HG03354 (cell line): ENCODE results near the gene TAGLN3.
A peak's percentile ranks its signal among the peaks of the same experiment; 100 is the strongest.

Source experiments
- ATAC-seq: cut with Tn5 transposase; IDR thresholded peaks from one replicate; pipeline ENCODE4 v1.9.1; 2021; ENCODE audit warnings: mild to moderate bottlenecking; ENCODE audit not compliant: unreplicated experiment, poor library complexity, severe bottlenecking

The TAGLN3 gene

DNA sequence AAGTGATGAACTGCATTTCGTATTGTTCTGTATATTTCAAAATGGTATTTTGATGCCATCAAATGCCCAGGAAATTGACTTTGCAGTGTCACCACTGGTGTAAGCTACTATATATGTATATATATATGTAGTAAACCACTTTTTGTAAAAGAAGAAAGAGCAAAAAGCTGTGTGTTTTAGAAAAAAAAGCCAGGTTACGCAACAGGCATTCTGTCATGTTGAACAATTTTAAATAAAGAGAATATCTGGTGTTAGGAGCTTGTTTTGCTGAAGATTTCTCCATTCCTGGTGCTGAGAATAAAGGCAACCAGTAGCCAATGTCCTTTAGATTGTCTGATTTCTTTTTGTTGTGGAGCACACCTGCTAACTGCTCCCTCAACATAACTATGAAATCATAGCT, 23.6 kb upstream of the TAGLN3 start:
- ATAC-seq, result no peak

DNA sequence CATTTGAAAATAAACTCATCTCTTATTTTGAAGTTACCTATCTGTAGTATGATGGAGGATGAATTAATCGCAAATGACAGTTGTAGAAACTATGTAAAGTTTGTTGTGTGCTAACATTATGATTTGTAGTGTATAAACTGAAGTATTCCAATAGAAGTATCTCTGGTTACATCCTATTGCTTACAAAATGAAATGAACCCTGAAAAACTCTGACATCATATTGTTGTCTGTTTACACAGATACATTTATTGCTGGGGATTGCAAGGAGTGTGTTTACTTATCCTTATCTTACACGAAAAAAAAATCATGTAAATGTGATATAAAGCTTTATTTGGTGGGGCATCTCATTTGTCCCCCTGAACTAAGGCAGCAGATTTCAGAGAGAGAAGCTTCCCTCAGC, 22.5 kb upstream of the TAGLN3 start:
- ATAC-seq, result no peak

DNA sequence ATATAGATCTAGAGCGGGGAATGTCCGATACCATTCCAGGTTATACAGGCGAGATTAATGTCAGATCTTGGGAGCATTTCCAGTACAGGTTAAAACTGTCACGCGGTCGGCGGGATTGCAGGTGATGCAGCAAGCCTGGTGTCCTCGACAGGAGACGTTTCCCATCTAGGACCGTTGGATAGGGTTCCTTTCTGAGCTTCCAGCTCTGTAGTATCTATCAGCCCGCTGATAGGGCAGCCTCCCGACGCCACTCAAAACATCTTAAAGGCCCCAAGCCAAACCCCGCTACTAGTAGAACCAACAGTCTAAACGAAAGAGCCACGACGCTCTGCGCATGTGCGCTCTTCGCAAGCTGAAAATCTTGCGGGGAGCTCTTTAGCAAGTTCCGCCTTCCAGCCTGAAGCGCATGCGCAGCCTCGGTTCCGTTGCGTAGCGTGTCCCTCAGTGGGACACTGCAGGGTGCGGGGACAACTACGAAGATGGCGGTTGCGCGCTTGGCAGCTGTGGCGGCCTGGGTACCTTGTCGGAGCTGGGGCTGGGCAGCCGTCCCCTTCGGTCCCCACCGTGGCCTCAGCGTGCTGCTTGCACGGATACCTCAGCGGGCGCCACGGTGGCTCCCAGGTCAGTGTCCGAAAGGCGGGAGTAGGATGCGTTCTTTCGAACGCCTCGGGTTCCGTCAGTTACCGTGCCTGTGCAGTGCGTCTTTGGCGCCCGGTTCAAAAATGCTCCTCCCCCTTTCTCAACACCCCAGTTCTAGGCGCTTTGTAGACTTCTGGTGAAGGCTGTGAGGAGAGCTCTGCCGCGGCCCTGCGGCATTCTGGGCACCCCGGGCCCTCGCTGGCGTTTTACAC, 19.9 kb upstream of the TAGLN3 start, which contains the start of gene ABHD10:
TSS of gene ABHD10 (plus strand) at position 444 of the 851 bp plus-strand sequence. CDS start at position 480, 36 bp downstream.
- peak; percentile 94 for ATAC-seq

DNA sequence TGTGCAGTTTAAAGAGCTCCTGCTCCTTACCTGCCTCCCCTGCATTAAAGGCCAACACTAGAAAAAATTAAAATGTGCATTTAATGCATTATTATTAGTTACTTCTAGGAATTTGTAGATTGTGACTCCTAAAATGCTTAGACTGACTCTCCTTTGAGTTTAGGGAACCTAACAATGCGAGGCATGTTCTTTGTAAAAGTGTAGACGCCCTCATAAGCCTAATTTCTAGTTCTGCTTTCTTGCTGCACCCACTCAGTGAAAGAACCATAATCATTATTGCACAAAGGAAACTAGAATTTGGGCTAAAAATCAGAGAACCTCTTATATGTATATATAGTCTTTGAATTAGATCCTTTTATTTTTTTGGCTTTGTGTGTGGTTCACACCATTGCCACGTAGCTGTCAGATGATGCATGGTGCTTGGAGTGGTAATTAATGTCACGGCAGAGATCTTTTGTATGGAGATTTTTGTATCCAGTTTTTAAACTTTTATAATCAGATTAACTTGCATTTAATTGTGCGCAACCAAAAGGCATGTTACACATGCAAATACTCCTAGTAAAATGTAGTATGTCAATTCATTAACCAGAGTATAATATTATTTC, 19.2 kb upstream of the TAGLN3 start:
- ATAC-seq, result peak; percentile 46

GRCh38 chr3:111980716-111981456, 17.8 kb upstream of the TAGLN3 start:
- ATAC-seq, result no peak

DNA sequence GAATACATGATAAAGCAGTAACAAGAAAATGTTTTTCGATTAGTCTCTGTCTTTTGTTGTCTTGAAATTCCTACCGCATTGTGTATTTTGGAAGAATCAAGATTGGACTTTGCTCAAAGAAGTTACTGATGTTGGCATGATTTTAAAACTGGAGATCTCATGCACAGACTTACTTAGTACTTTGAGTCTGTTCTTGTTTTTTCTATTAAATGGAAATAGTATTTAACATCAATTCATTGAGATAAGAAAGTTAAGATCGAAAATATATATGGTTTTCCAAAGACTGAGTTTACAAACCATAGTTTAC, 17.3 kb upstream of the TAGLN3 start:
- no peak for ATAC-seq

- no peak for ATAC-seq
These were observed 14.0 kb upstream of the TAGLN3 start for GRCh38 chr3:111984636-111985298.

GRCh38 chr3:111986800-111987199, 11.9 kb upstream of the TAGLN3 start:
- ATAC-seq, result no peak

- peak; percentile 96 for ATAC-seq
These were observed 9.6 kb upstream of the TAGLN3 start for GRCh38 chr3:111989061-111989678.

DNA sequence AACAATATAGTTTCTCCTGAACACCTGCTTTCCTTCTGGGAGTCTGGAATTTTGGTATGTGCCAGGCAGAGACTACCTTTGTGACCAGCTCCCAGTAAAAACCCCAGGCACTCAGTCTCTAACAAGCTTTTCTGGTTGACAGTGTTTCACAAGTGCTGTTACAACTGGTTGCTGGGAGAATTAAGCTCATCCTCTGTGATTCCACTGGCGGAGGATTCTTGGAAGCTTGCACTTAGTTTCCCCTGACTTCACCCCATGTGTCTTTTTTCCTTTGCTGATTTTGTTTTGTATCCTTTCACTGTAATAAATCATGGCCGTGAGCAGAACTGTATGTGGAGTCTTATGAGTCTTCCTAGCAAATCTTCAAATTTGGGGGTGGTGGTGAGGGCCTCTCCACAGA, 5.7 kb upstream of the TAGLN3 start:
- ATAC-seq, result no peak

DNA sequence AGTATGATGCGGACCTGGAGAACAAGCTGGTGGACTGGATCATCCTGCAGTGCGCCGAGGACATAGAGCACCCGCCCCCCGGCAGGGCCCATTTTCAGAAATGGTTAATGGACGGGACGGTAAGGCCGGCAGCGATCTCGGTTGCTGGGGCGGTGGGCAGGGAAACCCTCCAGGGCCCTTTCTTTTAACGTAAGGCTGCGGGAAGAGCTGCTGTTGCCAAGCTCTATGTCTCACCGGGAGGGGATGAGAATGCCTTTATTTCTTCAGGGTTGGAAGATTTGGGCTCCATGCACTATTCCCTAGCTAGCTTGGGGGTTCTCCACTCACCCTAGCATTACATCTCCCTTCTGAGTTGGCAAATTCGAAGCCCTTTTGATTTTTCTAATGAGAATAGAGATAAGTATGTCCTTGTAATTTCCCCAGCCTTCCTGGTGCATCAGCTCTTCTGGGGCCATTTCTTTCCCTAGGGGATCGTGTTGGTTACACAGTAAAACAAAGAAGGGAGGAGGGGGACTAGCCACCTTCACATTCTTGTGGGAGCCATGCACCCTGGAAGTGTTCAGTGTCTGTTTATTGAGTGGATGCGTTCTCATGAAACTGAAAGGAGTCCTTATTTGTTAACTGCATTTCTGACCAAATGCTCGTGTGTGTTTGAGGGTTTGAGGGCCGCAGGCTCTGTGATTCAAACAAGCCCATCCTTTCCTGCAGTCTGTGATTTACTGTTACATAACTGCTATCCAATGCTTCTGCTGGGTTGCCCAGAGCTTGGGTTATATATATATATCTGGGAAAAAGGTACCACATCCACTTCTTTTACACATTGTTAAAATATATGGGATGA, 982 bp downstream of the TAGLN3 start:
- no peak for ATAC-seq

GRCh38 chr3:112000367-112000771, 1.6 kb downstream of the TAGLN3 start:
- no peak for ATAC-seq

GRCh38 chr3:112000966-112001365, 2.2 kb downstream of the TAGLN3 start:
- no peak for ATAC-seq

DNA sequence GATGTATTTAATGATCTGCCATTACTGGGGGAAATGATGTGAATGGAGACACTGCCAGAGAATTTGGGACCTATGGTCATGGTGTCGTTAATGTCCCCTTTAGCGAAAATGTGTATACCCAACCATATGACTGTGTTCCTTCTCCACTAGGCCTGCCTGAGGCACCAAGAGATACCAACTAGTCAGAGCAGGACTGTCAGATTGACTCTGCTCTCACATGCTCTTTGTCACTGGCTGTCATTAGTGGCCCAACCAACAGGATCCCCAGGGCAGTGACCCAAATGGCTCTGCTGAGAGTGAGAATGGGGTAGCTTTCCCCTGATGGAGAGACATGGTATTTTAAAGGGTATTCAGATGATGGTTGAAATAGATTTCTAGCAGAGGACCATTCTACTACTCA, 2.8 kb downstream of the TAGLN3 start:
- no peak for ATAC-seq

GRCh38 chr3:112002096-112002971, 3.6 kb downstream of the TAGLN3 start:
- ATAC-seq, result no peak

DNA sequence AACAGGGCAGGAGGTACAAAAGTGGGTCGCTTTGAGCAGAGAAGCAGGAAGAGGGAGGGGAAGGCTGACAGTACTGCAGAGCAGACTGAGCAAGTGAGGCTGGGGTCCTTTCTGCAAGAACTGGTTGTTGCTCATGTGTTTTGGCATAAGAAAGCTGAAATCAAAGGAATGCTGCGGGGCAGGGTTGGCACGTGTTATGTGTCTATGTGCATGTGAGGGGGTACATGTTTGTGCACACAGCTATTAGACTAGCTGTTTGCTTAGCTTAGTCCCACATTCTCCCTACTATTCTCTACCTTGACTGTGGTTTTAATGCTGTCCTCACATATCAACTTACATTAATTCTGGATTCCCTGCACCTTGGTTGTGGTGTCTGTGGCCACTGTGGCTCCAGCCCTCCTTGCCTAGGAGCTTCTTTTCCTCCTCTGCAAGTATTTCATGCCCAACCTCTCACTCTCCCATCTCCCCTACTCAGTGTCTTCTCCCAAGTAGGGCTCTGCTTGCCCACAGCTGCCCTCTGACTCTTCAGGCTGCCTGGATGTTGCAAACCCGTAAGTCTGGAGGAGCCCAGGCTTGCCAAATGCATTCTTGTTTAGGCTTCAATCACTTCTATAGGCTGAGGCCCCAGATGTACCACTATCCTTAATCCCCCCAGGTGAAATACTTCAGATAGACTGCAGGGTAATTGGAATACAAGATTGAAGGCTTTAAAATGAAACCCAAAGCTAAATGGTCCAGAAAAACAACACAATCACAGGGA, 4.8 kb downstream of the TAGLN3 start:
- ATAC-seq, result no peak

GRCh38 chr3:112004187-112004586, 5.5 kb downstream of the TAGLN3 start:
- no peak for ATAC-seq
